Kidney capillary endothelial cell (primary cell): ENCODE results near the gene GPR179.

Experiments used
- DNase-seq: peaks from one replicate; pipeline ENCODE4 v3.0.0-alpha.2; 2018; ENCODE audit warnings: low spot score

The GPR179 gene

DNA sequence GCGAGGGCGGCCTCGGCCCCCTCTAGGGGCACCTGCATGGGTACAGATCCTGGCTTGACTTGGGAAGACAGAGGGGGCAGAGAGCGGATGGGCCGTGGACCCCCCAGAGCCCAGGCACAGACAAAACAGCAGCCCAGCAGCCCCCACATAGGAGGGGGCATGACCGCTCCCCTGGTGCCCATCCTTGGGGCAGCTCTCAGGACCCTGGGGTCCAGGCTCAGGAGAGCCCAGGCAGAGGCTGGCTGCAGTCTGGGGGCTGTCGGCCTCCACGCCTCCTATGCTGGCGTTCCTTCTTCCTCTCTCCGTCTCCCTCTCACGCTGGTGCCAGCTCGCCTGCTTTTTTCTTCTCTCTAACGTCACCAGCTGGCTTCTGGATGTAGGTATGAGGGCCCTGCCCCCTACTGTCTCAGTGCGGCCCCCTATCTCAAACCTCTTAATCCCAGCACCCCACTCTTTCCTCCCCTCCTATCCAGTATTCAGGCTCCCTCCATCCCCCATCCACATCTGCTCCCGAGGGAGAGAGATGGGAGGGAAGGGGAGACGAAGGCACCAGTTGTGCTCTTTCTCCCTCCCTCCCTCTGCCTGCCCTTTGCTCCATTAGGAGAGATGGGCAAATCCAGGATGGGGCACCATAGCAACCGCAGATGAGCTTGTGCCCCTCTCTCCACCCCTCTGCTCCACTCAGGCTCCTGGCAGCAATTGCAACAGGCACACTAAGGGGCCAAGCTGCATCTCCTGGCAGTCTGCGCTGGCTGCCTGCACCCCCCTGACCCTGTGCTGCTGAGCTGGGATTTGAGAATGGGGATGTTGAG, at the start of gene GPR179:
Gene GPR179, minus strand, starts transcription at position 349 of the 812 bp plus-strand sequence. Its CDS starts 167 bp downstream, at position 182.
- no peak for DNase-seq

DNA sequence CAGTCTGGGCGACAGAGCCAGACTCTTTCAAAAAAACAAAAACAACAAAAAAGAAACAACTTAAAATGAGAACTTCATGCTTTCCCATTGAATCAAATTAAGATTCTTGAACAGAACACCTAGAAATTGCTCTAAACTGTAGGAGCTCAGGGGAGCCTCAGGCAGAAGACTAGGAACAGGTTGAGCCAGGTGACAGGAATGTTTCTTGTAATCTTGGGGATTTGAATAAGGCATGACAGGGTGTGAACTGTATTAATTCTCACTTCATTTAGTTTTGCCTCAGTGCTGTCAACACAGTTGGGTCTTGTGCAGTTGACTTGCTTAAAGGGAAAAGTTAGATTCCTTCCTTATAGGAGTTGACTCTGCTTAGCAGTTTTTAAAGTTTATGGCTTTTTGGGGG, 35.7 kb upstream of the GPR179 start:
- no peak for DNase-seq

DNA sequence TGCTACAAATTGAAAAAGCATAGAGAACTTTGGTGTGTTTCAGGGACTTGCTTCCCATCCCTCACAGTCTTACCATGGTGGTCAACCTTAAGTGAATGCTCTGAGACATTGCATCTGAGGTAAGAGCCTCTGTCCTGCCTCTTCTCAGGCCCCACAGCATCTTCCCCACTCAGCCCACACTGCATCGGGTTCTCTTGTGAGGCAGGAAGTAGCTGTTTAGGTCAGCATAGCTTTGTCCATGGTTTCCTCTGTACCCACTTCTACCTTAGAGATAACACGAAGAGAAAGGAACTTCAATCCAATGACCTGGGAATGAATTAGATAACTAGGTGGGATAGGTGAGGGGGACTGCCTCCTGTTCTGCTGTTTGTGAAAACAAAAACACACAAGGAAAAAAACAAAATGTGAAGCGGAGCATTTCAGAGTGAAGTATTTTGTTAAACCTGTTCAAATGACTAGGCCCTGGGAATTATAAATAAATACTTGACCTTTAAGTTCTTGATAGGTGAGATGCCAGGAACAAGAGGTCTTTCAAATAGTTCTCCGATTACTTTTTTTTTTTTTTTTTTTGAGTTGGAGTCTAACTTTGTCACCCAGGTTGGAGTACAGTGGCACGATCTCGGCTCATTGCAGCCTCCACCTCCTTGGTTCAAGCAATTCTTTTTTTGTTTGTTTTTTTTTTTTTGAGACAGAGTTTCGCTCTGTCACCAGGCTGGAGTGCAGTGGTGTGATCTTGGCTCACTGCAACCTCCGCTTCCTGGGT, 25.5 kb upstream of the GPR179 start:
- no peak for DNase-seq

DNA sequence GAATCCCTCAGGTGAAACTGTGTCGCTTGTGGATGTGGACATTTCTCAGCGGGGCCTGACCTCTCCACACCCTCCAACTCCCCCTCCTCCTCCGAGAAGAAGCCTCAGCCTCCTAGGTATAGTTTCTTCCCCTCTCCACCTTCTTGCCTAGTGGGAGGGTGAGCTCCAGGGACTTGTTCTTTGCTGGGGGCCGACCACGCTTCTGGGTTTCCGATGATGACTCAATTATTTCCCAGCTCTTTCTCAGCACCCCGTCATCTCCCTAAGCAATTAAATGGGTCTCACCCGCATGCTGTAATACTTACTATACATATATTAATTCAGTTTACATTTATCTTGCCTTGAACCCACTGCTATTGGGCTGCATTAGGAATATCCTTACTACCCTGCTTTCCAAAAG, 21.0 kb upstream of the GPR179 start:
- DNase-seq: no peak

DNA sequence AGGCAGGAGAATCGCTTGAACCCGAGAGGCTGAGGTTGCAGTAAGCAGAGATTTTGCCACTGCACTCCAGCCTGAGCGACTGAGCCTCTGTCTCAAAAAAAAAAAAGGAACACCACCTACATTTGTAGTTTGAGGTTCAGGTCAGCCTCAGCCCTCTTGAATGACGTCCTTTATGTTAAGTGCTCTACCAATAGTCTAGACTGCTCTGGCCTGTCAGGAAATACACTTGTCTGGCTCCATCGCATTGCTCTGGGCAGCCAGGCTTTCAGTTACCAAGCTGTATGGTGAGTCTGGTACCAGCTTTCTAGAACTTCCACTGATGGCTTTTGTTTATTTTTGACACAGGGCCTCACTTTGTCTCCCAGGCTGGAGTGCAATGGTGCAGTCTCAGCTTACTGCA, 19.3 kb upstream of the GPR179 start:
- no peak for DNase-seq

GRCh38 chr17:38361694-38362465, 18.1 kb upstream of the GPR179 start:
- DNase-seq: no peak

DNA sequence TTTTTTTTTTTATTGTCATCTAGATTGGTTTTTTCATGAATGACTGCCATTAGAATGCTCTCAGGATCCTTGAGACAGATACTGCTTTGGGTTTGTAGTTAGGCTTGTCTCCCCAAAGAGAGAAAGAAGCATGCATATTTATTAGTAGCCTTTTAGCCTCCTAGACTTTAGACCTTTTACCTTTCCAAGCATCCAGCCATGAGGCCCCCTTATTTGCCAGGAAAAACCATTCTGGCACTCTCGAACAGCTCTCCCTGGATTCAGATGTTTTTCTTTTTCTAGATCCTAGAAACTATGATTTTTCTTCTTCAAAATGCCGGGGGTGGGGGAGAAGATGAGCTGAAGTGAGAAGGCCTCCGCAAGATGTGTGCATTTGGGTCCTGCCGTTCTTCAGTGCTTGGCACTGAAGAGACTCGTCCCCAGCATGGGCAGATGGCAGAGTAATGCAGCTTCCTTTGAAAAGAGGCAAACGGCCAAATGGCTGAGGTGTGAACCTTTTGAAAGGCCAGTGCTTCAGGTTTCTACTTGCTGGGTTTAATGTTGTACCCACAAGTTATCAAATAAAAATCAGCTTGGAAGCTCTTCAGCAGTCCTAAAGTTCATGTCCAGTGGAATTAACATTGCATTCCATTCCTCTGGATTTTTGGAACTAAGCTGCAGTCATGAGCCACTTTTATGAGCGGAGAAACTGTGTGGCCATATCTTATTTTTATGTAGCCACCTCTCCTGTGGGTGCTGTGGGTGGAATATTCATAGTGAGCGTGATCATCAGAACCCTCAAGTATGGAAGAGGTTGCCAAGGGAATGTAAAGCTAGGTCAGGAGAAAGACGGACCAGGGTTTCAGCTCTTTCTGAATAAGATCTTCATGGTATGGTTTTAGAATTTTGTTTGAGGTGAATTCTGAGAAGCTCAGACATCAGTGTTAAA, 15.1 kb upstream of the GPR179 start:
- no peak for DNase-seq

- no peak for DNase-seq
These were observed 13.8 kb upstream of the GPR179 start for GRCh38 chr17:38357486-38358123.

GRCh38 chr17:38355251-38355650, 11.5 kb upstream of the GPR179 start:
- DNase-seq: no peak

DNA sequence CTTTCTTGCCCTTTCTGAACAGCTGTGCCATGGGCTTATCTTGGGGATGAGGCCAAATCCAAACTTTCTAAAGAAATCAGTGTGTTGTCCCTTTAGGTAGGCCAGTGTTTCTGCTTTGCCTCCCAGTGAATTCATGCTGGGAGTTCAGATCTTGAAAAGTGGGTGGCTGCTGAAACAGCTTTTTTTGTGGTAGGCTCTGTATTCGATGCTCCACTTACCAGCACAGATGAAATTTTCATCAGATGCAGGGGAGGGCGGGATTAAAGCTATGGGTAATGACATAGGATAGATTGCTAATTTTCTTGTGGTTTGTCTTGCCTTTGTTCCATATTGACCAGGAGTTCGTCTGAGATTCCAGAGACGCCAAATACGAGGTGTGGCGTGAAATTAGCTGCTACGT, 10.7 kb upstream of the GPR179 start:
- DNase-seq: no peak

DNA sequence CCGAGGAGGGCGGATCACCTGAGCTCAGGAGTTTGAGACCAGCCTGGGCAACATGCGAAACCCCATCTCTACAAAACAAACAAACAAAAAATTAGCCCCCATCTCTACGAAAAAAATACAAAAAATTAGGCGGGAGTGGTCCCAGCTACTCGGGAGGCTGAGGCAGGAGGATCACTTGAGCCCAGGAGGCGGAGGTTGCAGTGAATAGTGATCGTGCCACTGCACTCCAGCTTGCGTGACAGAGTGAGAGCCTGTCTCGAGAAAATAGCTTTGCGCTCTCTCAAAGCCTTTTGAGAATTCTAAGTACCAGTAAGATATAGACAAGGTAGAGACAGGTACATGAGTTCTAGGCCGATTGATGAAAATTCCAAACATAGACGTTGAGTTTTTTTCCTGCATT, 9.9 kb upstream of the GPR179 start:
- DNase-seq: no peak

- DNase-seq: no peak
These were observed 9.4 kb upstream of the GPR179 start for GRCh38 chr17:38353086-38353604.

GRCh38 chr17:38352245-38353085, 8.7 kb upstream of the GPR179 start:
- peak; percentile 25 for DNase-seq

DNA sequence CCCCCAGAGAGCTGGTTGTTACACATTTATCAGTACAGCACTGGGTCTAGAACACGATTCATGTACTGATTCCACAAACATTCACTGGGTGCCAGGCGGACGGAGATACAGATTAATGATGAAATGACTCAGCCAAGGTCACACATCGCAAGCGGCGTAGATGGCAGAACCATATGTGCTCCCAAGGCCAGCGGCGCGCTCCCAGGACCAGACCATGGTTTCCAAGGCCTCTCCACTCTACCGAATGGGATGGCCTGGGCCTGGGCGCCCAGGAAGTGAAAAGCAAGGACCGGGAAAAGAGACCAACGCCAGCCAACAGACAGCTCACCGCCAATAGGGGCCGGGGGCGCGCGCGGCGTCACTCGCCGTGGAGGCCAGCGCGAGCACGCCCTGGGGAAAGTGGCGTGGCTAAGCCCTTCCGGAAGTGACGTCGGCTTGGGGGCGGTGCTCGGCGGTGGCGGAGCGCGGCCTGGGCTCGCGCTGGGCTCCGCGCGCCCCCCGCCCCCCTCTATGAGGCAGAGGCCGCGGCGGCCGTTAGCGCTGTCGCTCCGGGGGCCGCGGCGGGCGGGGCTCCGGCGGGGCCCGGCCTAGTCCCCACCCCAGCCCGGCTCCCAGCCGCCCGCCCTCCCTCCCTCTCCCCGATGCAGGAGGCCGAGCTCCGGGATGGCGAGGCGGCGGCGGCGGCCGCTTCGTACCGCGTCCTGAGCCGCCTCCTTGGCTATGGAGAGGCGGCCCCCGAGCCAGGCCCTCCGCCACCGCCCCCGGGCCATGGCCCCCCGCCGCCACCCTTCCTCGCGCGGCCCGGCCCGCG, 7.9 kb upstream of the GPR179 start, which contains the start of gene SOCS7:
Gene SOCS7, plus strand, starts transcription at position 433 of the 811 bp plus-strand sequence. Its CDS starts 209 bp downstream, at position 642.
- peak; percentile 80 for DNase-seq

- DNase-seq: no peak
These were observed 6.3 kb upstream of the GPR179 start for GRCh38 chr17:38350035-38350434.

GRCh38 chr17:38349097-38349730, 5.5 kb upstream of the GPR179 start:
- DNase-seq: peak; percentile 73

GRCh38 chr17:38345743-38346142, 2.0 kb upstream of the GPR179 start:
- no peak for DNase-seq

- no peak for DNase-seq
These were observed 627 bp upstream of the GPR179 start for GRCh38 chr17:38344420-38344745.
